Activated CD4-positive, alpha-beta T cell treated with anti-CD3 and anti-CD28 coated beads for 48 hours (primary cell): ENCODE results near the gene NUP107.
"Not testable (repeated sequence)": the region's sequence is repeated elsewhere in the genome, so short reads cannot be mapped to it uniquely, and the experiment has no call there.

Experiments
- DNase-seq: peaks from one replicate; pipeline ENCODE4 v3.0.0-alpha.2; 2020

The NUP107 gene

GRCh38 chr12:68686595-68687521 lies at the start of gene NUP107:
TSS of gene NUP107 (plus strand) at chr12:68686978. CDS start at chr12:68687066, 88 bp downstream.
- peak; percentile 98 for DNase-seq

GRCh38 chr12:68637439-68637838 lies 49.3 kb upstream of the NUP107 start:
- DNase-seq: not testable (repeated sequence)

GRCh38 chr12:68638171-68638570 lies 48.6 kb upstream of the NUP107 start:
- DNase-seq: no peak

GRCh38 chr12:68638721-68639395 lies 47.9 kb upstream of the NUP107 start:
- no peak for DNase-seq

GRCh38 chr12:68639396-68639767 lies 47.4 kb upstream of the NUP107 start:
- no peak for DNase-seq

GRCh38 chr12:68641138-68641537 lies 45.6 kb upstream of the NUP107 start:
- DNase-seq: peak; percentile 64

- DNase-seq: no peak
Observed at GRCh38 chr12:68646484-68646883, 40.3 kb upstream of the NUP107 start.

- no peak for DNase-seq
Observed at GRCh38 chr12:68647507-68647906, 39.3 kb upstream of the NUP107 start.

- no peak for DNase-seq
Observed at GRCh38 chr12:68648179-68648578, 38.6 kb upstream of the NUP107 start.

- no peak for DNase-seq
Observed at GRCh38 chr12:68665016-68665569, 21.7 kb upstream of the NUP107 start.

- DNase-seq: no peak
Observed at GRCh38 chr12:68667291-68667690, 19.5 kb upstream of the NUP107 start.

- DNase-seq: no peak
Observed at GRCh38 chr12:68667896-68668295, 18.9 kb upstream of the NUP107 start.

GRCh38 chr12:68671179-68671578 lies 15.6 kb upstream of the NUP107 start:
- DNase-seq: no peak

GRCh38 chr12:68673788-68674187 lies 13.0 kb upstream of the NUP107 start:
- no peak for DNase-seq

- DNase-seq: no peak
Observed at GRCh38 chr12:68674376-68674775, 12.4 kb upstream of the NUP107 start.

GRCh38 chr12:68675101-68675842 lies 11.5 kb upstream of the NUP107 start:
- peak; percentile 53 for DNase-seq

GRCh38 chr12:68676854-68677253 lies 9.9 kb upstream of the NUP107 start:
- not testable (repeated sequence) for DNase-seq

- DNase-seq: no peak
Observed at GRCh38 chr12:68686262-68686594, 550 bp upstream of the NUP107 start.

GRCh38 chr12:68695454-68695853 lies 8.7 kb downstream of the NUP107 start:
- no peak for DNase-seq

- DNase-seq: no peak
Observed at GRCh38 chr12:68699486-68699885, 12.7 kb downstream of the NUP107 start.

GRCh38 chr12:68727776-68728175 lies 41.0 kb downstream of the NUP107 start:
- no peak for DNase-seq

- no peak for DNase-seq
Observed at GRCh38 chr12:68733661-68734071, 46.9 kb downstream of the NUP107 start.

GRCh38 chr12:68739891-68740290 lies 53.1 kb downstream of the NUP107 start:
- DNase-seq: no peak
